A549 treated with GW870086 at 1 μM for 4 hours (cell line): ENCODE results near the gene TLE6. TPM values are rescaled to one million over a fixed set of nuclear protein-coding genes. Genes with fewer than 3 reads are reported as not detected.

ENCODE experiments used
- total RNA-seq: library from RNA; stranded (reverse); fragments of 200-300 nt; extraction: Qiagen RNA extraction; gene quantifications from 5 replicates; pipeline ENCODE4 v1.2.3, GENCODE V29; 2022; ENCODE audit warnings: low read depth

The TLE6 gene
- 3.5 to 8.1 TPM (median 5.5 TPM) in 5 replicates for total RNA-seq

GRCh38 chr19:2977001-2977745 is at the start of gene TLE6:
TSS of gene TLE6 (plus strand) at chr19:2977564. CDS start at chr19:2978234, 670 bp downstream.

GRCh38 chr19:2944775-2945574 is 32.4 kb upstream of the TLE6 start, which contains the start of gene ZNF77:
TSS of gene ZNF77 (minus strand) at chr19:2944971. CDS start at chr19:2944840, 131 bp downstream.

GRCh38 chr19:3029065-3029923 is 51.9 kb downstream of the TLE6 start, which contains the start of gene TLE2:
TSS of gene TLE2 (minus strand) at chr19:3029280. CDS start at chr19:3028904, 376 bp downstream.

Other genes with a start within 250 kb of the TLE6 start
- 23.2 to 31.3 TPM (median 29.2 TPM) in 5 replicates for gene SLC39A3, start 237.5 kb upstream of the TLE6 start, total RNA-seq
- 56.7 to 79.5 TPM (median 71.6 TPM) in 5 replicates for gene SGTA, start 194.3 kb upstream of the TLE6 start, total RNA-seq
- 77.2 to 103 TPM (median 95.6 TPM) in 5 replicates for gene THOP1, start 192.1 kb upstream of the TLE6 start, total RNA-seq
- gene ZNF554, start 157.7 kb upstream of the TLE6 start, total RNA-seq = 0.71 to 1.1 TPM (median 0.80 TPM) in 5 replicates
- 1.2 to 2.8 TPM (median 2.3 TPM) in 5 replicates for gene ZNF555, start 136.1 kb upstream of the TLE6 start, total RNA-seq
- gene ZNF556, start 110.2 kb upstream of the TLE6 start, total RNA-seq = 0.05 to 0.40 TPM (median 0.06 TPM) in 3 of 5 replicates, not detected in the others
- 2.1 to 2.9 TPM (median 2.8 TPM) in 5 replicates for gene ZNF57, start 76.6 kb upstream of the TLE6 start, total RNA-seq
- 1.6 to 2.4 TPM (median 2.0 TPM) in 5 replicates for gene ZNF77, start 32.6 kb upstream of the TLE6 start, total RNA-seq
- 2.0 to 3.2 TPM (median 2.8 TPM) in 5 replicates for gene TLE2, start 51.7 kb downstream of the TLE6 start, total RNA-seq
- gene TLE5, start 84.9 kb downstream of the TLE6 start, total RNA-seq = 171 to 242 TPM (median 239 TPM) in 5 replicates
- gene GNA11, start 116.8 kb downstream of the TLE6 start, total RNA-seq = 26.6 to 34.5 TPM (median 31.7 TPM) in 5 replicates
- gene GNA15, start 158.5 kb downstream of the TLE6 start, total RNA-seq = 0.08 to 0.11 TPM in 2 of 5 replicates, not detected in the others
- 0.08 to 0.19 TPM (median 0.15 TPM) in 4 of 5 replicates, not detected in the other for gene S1PR4, start 201.2 kb downstream of the TLE6 start, total RNA-seq
- gene NCLN, start 208.4 kb downstream of the TLE6 start, total RNA-seq = 68.1 to 96.6 TPM (median 88.6 TPM) in 5 replicates
- gene CELF5, start 247.1 kb downstream of the TLE6 start, total RNA-seq = 0.33 to 0.72 TPM (median 0.47 TPM) in 5 replicates